NT2/D1 (cell line): ENCODE results near the gene SERPINB1.

Source experiments
- SUZ12 ChIP-seq: IDR thresholded peaks from 2 replicates; pipeline ENCODE4 v1.6.1; 2011; ENCODE audit not compliant: insufficient read length, insufficient read depth; ENCODE audit errors: extremely low read depth
- YY1 ChIP-seq: IDR thresholded peaks from 2 replicates; pipeline ENCODE4 v1.6.1; 2011; ENCODE audit not compliant: insufficient read length, insufficient read depth
- ZNF274 ChIP-seq: IDR thresholded peaks from 2 replicates; pipeline ENCODE4 v1.6.1; 2011; ENCODE audit warnings: mild to moderate bottlenecking, low read depth, low read length

DNA sequence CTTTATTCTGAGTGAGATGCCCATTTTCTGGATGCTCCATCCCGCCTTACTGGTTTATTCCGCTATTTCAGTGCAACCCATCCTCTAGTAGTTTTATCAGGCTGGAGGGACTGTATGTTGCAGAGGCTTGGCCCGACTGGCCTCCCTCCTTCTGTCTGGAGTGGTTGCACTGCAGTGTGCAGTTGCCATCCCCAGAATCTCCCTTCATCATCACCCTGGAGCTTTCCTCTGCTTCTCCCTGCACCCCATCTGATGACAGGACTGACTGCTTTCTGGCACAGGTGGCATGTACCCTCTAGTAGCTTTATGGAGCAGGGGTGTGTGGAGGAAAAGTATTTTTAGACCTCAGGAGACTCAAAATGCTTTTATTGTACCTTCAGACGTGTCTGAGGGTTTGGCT, 55.4 kb downstream of the SERPINB1 start:
- no peak for TF ChIP-seq SUZ12
- no peak for TF ChIP-seq ZNF274
- TF ChIP-seq YY1, result no peak
